GM21825 (cell line): ENCODE measurements around the gene DHTKD1.
"Not testable (repeated sequence)": the region's sequence is repeated elsewhere in the genome, so short reads cannot be mapped to it uniquely, and the experiment has no call there.

Experiments used
- ATAC-seq: cut with Tn5 transposase; IDR thresholded peaks from one replicate; pipeline ENCODE4 v1.9.1; 2021; ENCODE audit warnings: mild to moderate bottlenecking, moderate library complexity; ENCODE audit not compliant: unreplicated experiment

Gene DHTKD1

GRCh38 chr10:12062754-12063482 is 5.8 kb upstream of the DHTKD1 start:
- no peak for ATAC-seq

- ATAC-seq, result no peak
Measured at GRCh38 chr10:12063483-12063818, 5.3 kb upstream of the DHTKD1 start.

DNA sequence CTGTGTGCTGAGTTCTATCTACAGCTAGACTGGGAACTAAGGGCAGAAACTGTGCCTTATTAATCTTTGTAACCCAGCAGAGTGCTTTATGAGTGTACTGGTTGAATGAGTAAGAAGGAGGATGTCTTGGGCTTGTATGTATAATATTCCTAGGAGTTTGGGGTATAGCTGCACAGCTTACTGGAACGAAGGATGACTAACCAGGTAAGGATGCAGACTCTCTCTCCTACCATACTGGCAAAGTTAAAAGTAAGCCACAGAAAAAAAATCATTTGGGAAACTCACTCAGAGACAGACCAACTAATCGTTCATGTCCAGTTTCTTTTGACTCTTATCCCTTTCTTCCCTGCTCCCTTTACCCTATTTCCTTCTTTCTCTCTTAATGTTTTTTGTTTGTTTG is 1.4 kb upstream of the DHTKD1 start:
- no peak for ATAC-seq

DNA sequence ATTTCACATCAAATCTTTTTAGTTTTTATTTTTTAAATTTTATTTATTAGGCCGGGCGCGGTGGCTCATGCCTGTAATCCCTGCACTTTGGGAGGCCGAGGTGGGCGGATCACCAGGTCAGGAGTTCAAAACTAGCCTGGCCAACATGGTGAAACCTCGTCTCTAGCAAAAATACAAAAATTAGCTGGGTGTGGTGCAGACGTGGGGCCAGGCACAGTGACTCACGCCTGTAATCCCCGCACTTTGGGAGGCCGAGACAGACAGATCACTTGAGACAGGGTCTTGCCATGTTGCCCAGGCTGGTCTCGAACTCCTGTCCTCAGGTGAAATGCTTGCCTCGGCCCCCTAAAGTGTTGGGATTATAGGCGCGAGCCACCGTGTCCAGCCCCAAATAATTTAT is 2.7 kb downstream of the DHTKD1 start:
- ATAC-seq, result not testable (repeated sequence)

GRCh38 chr10:12073526-12073925 is 4.8 kb downstream of the DHTKD1 start:
- no peak for ATAC-seq

GRCh38 chr10:12077580-12078180 is 8.9 kb downstream of the DHTKD1 start:
- ATAC-seq, result no peak

GRCh38 chr10:12081470-12081869 is 12.7 kb downstream of the DHTKD1 start:
- no peak for ATAC-seq

- no peak for ATAC-seq
Measured at GRCh38 chr10:12081879-12082557, 13.3 kb downstream of the DHTKD1 start.

DNA sequence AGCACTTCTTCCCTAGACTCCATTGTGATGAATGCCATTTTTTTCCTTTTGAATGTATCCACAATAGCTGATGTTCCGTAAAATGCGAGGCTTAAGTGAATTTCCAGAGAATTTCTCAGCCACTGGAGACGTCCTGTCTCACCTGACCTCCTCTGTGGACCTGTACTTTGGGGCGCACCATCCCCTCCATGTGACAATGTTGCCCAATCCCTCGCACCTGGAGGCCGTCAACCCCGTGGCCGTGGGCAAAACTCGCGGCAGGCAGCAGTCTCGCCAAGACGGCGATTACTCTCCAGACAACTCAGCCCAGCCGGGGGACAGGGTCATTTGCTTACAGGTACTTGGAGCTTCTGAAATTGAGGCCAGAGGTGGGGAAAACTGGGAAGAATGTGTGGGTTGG is 20.2 kb downstream of the DHTKD1 start:
- ATAC-seq, result no peak

DNA sequence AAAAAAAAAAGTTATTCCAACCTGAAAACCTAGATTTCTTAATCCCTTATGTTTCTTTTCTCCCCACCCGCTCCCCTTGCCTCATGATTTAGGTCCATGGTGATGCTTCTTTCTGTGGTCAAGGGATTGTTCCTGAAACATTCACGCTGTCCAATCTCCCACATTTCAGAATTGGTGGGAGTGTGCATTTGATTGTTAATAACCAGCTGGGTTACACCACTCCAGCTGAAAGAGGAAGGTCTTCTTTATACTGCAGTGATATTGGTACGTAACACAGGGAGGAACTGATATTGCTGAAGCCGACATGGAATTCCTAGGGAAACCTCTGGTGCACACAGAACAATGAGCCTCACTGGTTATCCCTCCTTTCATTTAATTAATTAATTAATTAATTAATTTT is 22.7 kb downstream of the DHTKD1 start:
- ATAC-seq, result no peak

GRCh38 chr10:12097361-12097760 is 28.6 kb downstream of the DHTKD1 start:
- not testable (repeated sequence) for ATAC-seq

DNA sequence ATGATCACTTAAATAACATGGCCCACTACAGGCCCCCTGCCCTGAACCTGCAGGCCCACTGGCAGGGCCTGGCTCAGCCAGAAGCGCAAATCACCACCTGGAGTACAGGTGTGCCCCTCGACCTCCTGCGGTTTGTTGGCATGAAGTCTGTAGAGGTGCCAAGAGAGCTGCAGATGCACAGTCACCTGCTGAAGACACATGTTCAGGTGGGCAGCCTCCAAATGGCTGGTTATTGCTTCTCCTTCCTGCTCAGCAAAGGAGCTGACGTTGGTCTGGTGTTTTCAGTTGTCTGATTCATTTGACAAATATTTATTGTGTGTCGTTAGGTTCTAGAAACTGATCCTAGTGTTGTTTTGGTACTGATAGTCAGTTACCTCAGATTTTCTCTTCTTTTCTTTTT is 29.0 kb downstream of the DHTKD1 start:
- ATAC-seq, result no peak

GRCh38 chr10:12098966-12099365 is 30.2 kb downstream of the DHTKD1 start:
- ATAC-seq, result no peak

DNA sequence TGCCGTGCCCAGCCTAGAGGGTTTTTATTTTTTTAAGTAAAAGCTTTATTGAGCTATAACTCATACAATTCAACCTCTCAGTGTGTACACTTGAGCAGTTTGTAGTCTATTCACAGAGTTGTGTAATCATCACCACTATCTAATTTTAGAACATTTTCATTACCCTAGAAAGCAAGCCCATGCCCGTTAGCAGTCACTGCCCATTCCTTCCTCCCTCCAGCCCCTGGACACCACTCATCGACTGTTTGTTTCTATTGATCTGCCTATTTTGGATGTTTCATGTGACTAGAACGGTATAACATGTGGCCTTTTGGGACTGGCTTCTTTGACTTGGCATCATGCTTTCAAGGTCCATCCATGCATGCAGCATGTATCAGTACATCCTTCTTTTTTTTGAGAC is 35.0 kb downstream of the DHTKD1 start:
- no peak for ATAC-seq

GRCh38 chr10:12107781-12108180 is 39.0 kb downstream of the DHTKD1 start:
- ATAC-seq, result no peak

GRCh38 chr10:12109286-12109685 is 40.5 kb downstream of the DHTKD1 start:
- no peak for ATAC-seq

DNA sequence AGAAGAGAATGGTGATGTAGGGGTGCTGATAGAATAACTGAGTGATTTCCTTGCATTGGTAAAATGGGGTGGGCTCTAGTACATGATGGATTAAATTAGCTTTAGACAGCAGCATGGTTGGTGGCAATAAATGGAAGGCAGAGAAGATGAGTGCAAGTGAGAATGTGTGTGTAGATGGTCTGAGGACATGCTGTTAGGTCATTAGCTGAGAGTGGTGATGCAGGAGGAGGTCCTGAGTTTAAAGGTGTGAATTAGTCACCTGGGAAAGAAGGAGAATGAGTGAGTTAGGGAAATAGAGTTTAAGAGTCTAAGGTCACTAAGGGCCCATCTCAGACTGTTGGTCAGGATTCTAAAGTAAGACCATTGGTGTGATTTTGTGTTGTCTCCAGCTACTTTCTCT is 42.8 kb downstream of the DHTKD1 start:
- ATAC-seq, result no peak

- no peak for ATAC-seq
Measured at GRCh38 chr10:12113627-12114026, 44.9 kb downstream of the DHTKD1 start.

GRCh38 chr10:12121673-12122072 is 52.9 kb downstream of the DHTKD1 start:
- ATAC-seq, result no peak

DNA sequence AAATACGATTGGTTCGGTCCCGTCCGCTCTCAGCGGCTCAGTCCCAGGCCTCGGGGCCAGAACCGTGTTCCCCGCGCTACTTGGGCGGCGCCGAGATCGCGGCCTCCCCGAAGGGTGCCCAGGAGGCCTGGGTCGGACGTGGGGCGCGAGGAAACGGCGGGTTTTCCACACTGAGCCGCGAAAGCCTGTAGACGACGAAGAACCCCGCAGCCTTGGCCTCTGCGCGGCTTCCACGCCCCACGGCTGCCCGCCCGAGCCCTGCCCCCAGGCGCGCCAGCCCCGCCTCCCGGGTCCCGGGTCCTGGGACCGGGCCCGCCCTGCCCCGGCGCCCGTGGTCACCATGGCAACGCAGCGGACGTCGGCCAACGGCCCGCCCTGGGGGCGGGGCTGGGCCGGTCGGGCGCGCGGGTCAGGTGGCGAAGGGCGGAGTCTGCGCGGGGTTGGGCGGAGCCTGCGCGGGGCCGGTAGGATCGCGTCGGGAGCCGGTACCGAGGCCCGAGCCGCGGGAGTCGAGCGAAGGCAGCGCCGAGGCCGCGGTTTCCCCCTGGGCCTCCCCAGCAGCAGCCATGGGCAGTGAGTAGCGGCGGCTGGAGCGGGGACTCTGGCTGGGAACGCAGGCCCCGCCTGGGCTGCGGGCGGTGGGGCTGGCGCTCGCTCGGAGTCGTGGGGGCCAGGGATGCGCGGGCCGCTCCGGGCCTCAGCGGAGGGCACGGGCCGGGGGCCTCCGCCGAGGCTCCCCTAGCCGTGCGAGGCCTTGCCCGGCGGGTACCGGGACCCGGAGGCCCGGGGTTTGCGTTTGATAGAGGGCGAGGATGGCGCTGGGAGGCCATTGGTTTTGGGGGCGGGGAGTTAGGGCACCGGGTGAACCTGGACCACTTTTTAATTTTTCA is 60.7 kb downstream of the DHTKD1 start, which contains the start of gene SEC61A2:
Gene SEC61A2 (plus strand): TSS at position 456 of the 890 bp plus-strand sequence. CDS start 111 bp downstream, at position 567.
- ATAC-seq, result peak; percentile 88

DNA sequence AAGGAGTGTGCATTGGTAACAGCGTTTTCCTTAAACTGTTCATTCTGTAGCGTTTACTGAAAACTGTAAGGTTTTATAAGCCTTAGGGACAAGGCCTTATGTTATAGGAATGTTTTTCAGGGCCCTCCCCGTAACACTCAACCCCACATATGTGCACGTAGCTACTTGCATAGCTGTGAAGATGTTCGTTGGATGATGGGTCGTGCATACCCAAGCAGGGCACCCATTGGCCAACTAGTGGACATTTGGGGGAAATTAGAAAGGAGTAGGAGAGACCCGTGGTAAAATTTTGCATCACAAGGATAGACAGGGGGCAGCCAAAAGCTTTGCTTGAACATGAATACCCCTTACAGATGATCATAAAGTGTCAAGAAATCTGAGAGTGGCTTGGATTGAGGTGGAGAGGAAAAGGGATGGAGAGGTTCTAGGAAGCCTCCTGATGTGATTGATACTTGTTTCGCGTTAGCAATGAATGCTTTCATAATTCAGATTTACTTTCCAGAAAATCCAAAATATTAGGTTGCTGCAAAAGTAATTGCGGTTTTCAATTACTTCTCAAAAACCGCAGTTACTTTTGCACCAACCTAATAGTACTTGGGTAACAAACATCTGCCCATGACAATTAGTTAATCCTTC is 61.6 kb downstream of the DHTKD1 start:
- peak; percentile 37 for ATAC-seq
